Spleen (tissue), 7 donors: ENCODE results near the gene ZNF224.

ENCODE experiments used
- CTCF ChIP-seq, 11 experiments: fragments of 200-600 bp in 7 of 11; fragments of 450-650 bp in 4 of 11; sonication (generic) in 4 of 11; IDR thresholded peaks in 8 of 11; conservative IDR thresholded peaks in 3 of 11; 1 replicate in 7 of 11; 2 replicates in 4 of 11; pipeline versions ENCODE4 v1.4.0 to v1.8.0; 2016 to 2021; ENCODE audit warnings: antibody characterized with exemption in 11 of 11, inconsistent platforms in 4 of 11, mild to moderate bottlenecking in 1 of 11
- POLR2A ChIP-seq, 3 donors: fragments of 450-650 bp; IDR thresholded peaks; one replicate each; pipeline ENCODE4 v1.5.1; 2017; ENCODE audit warnings: antibody characterized with exemption in 3 of 3, mild to moderate bottlenecking in 1 of 3
- POLR2AphosphoS5 ChIP-seq, 3 donors: sonication (generic); formaldehyde crosslinking; IDR thresholded peaks; one replicate each; pipeline ENCODE4 v1.5.1; 2017; ENCODE audit warnings: antibody characterized with exemption in 3 of 3
- donor health status: DM: no; HTN: no; CAD: no; lungs with moderate emphysema.
- donor health status: DM: no; HTN: no; CAD: no.
- donor health status: DM: no; HTN: no; CAD: no.

- TF ChIP-seq CTCF (IDR thresholded peaks at IDR 0.05 in 8 of 11, conservative IDR thresholded peaks at IDR 0.05 in 3 of 11) (no peak), POLR2A (IDR thresholded peaks at IDR 0.05) (no peak), POLR2AphosphoS5 (IDR thresholded peaks at IDR 0.05) (no peak)
These were observed 57.3 kb downstream of the ZNF224 start for GRCh38 chr19:44151491-44151890.
